Activated naive CD4-positive, alpha-beta T cell (primary cell): ENCODE results near the gene INPP5D.
"Not testable (repeated sequence)": the region's sequence is repeated elsewhere in the genome, so short reads cannot be mapped to it uniquely, and the experiment has no call there.

Experiments used
- DNase-seq, 4 experiments: peaks; one replicate each; lab custom pipeline; 2025; lab: John Stamatoyannopoulos, UW

Gene INPP5D

GRCh38 chr2:233092432-233093165, 32.5 kb downstream of the INPP5D start:
- DNase-seq, result no peak

- DNase-seq, result no peak
Measured at GRCh38 chr2:233093166-233093448, 33.0 kb downstream of the INPP5D start.

GRCh38 chr2:233093721-233094120, 33.6 kb downstream of the INPP5D start:
- no peak for DNase-seq

- DNase-seq, result no peak
Measured at GRCh38 chr2:233094614-233095013, 34.5 kb downstream of the INPP5D start.

GRCh38 chr2:233096006-233096405, 35.9 kb downstream of the INPP5D start:
- DNase-seq, result no peak

GRCh38 chr2:233098618-233099017, 38.5 kb downstream of the INPP5D start:
- DNase-seq, result no peak

GRCh38 chr2:233099820-233100191, 39.7 kb downstream of the INPP5D start:
- not testable (repeated sequence) for DNase-seq

- DNase-seq, result peak in 1 of 4 experiments; percentile 28
Measured at GRCh38 chr2:233100192-233100998, 40.3 kb downstream of the INPP5D start.

- DNase-seq, result no peak
Measured at GRCh38 chr2:233101141-233101540, 41.0 kb downstream of the INPP5D start.

- DNase-seq, result no peak
Measured at GRCh38 chr2:233101816-233102215, 41.7 kb downstream of the INPP5D start.

- DNase-seq, result no peak
Measured at GRCh38 chr2:233105156-233105895, 45.2 kb downstream of the INPP5D start.

- no peak for DNase-seq
Measured at GRCh38 chr2:233105930-233106329, 45.8 kb downstream of the INPP5D start.

GRCh38 chr2:233107011-233107410, 46.9 kb downstream of the INPP5D start:
- DNase-seq, result no peak

- DNase-seq, result no peak
Measured at GRCh38 chr2:233107831-233108300, 47.7 kb downstream of the INPP5D start.

GRCh38 chr2:233108611-233109490, 48.7 kb downstream of the INPP5D start:
- no peak for DNase-seq

- DNase-seq, result no peak
Measured at GRCh38 chr2:233111427-233111826, 51.3 kb downstream of the INPP5D start.

GRCh38 chr2:233112329-233112728, 52.2 kb downstream of the INPP5D start:
- no peak for DNase-seq

- no peak for DNase-seq
Measured at GRCh38 chr2:233112776-233113452, 52.8 kb downstream of the INPP5D start.

GRCh38 chr2:233114421-233114861, 54.3 kb downstream of the INPP5D start:
- DNase-seq, result no peak

- no peak for DNase-seq
Measured at GRCh38 chr2:233115121-233115520, 55.0 kb downstream of the INPP5D start.

GRCh38 chr2:233115741-233116140, 55.6 kb downstream of the INPP5D start:
- no peak for DNase-seq
